Psoas muscle (tissue), 8 donors: ENCODE results near the gene SHOC1. TPM values are rescaled to one million over a fixed set of nuclear protein-coding genes. Genes with fewer than 3 reads are reported as not detected.
"Not testable (repeated sequence)": the region's sequence is repeated elsewhere in the genome, so short reads cannot be mapped to it uniquely, and the experiment has no call there.

Source experiments
- ATAC-seq, 4 donors: fragments of 200-7000 bp; cut with Tn5 transposase; one replicate each; pipeline ENCODE4 v1.9.1; 2020; ENCODE audit warnings: moderate library complexity in 3 of 4, mild to moderate bottlenecking in 2 of 4
- DNase-seq, 2 donors: peaks; one replicate each; pipeline ENCODE4 v3.0.0-alpha.2; 2020
- H3K27ac ChIP-seq: fragments of 200-600 bp; one replicate; pipeline ENCODE4 v1.8.0; 2022
- H3K27me3 ChIP-seq, 3 donors: fragments of 200-600 bp in 1 of 3; one replicate each; pipeline versions ENCODE4 v1.6.1 to v1.8.0; 2013 to 2022; ENCODE audit warnings: low read length in 2 of 3, mild to moderate bottlenecking in 2 of 3, moderate library complexity in 1 of 3; ENCODE audit not compliant: insufficient read depth in 3 of 3
- H3K36me3 ChIP-seq, 2 donors: fragments of 200-600 bp in 1 of 2; one replicate each; pipeline versions ENCODE4 v1.6.1 to v1.8.0; 2013 to 2022; ENCODE audit warnings: low read depth in 1 of 2, mild to moderate bottlenecking in 1 of 2, moderate library complexity in 1 of 2; ENCODE audit not compliant: insufficient read depth in 1 of 2
- H3K4me1 ChIP-seq: fragments of 200-600 bp; one replicate; pipeline ENCODE4 v1.8.0; 2022
- H3K4me3 ChIP-seq: fragments of 200-600 bp; one replicate; pipeline ENCODE4 v1.8.0; 2022; ENCODE audit warnings: mild to moderate bottlenecking
- H3K9me3 ChIP-seq: fragments of 200-600 bp; one replicate; pipeline ENCODE4 v1.8.0; 2022
- WGBS, 3 donors: extraction: QIAGEN DNeasy Blood & Tissue Kit; methylation state at CpG; one replicate each; pipeline versions ENCODE4 v1.1.6 to v1.1.7; 2013; 5-methylcytosine and 5-hydroxymethylcytosine counted together
- intact Hi-C, 2 donors: fragments of 100-400 bp; cut with DNase I; formaldehyde crosslinking; loops; one replicate each; pipeline versions ENCODE4 v1.11.0 to v1.14.2; 2022
- polyA plus RNA-seq, 3 donors: library from polyadenylated mRNA; stranded (reverse); fragments of 200-250 nt; gene quantifications; one replicate each; pipeline ENCODE4 v1.2.3, GENCODE V29; 2013
- total RNA-seq, 4 donors: library from RNA; stranded (reverse); fragmentation: NEBNext Ultra II Directional in 2 of 4; extraction: Animal tissue kit (Norgen Biotek cat#: 25700) in 2 of 4; gene quantifications; one replicate each; pipeline versions ENCODE4 v1.2.1 to v1.2.4, GENCODE V29; 2021 to 2023
- TF ChIP-seq, protein P1 (sequence below): fragments of 200-600 bp; IDR thresholded peaks from one replicate; pipeline ENCODE4 v1.8.0; 2022; ENCODE audit warnings: antibody characterized with exemption
- donor health status: healthy with polysubstance abuse.
- donor health status: DM: no; HTN: no; CAD: no; lungs with moderate emphysema.
- donor health status: Bipolar disorder and iron deficiency.
- donor health status: healthy.
- donor health status: DM: yes; HTN: yes; CAD: no.
- donor health status: DM: no; HTN: no; CAD: no.
- donor health status: DM: no; HTN: no; CAD: no.
- donor health status: DM: yes; HTN: yes; CAD: no.

The SHOC1 gene
- total and polyA plus RNA-seq, 7 donors, result 0.03 to 0.14 TPM; not detected in 5

- 85 to 87% (median 86%) methylated on average over 3 of the region's 3 CpGs for WGBS, 3 donors
These were observed 9.2 kb upstream of the SHOC1 start for GRCh38 chr9:111803924-111804323.

GRCh38 chr9:111799915-111800526 is 5.3 kb upstream of the SHOC1 start:
- H3K9me3 ChIP-seq, result no peaks in the 10 kb centered on the region
- H3K36me3 ChIP-seq, result no peaks in the 10 kb centered on the region
- H3K27ac ChIP-seq, result no peak overlapping the region
- H3K27me3 ChIP-seq, result no peaks in the 10 kb centered on the region
- intact Hi-C loops, result no loop called here
- 83 to 100% (median 89%) methylated on average over 1 of the region's 1 CpG for whole genome bisulfite sequencing, 3 donors
- no peak for ATAC-seq
- TF ChIP-seq, protein P1, sequence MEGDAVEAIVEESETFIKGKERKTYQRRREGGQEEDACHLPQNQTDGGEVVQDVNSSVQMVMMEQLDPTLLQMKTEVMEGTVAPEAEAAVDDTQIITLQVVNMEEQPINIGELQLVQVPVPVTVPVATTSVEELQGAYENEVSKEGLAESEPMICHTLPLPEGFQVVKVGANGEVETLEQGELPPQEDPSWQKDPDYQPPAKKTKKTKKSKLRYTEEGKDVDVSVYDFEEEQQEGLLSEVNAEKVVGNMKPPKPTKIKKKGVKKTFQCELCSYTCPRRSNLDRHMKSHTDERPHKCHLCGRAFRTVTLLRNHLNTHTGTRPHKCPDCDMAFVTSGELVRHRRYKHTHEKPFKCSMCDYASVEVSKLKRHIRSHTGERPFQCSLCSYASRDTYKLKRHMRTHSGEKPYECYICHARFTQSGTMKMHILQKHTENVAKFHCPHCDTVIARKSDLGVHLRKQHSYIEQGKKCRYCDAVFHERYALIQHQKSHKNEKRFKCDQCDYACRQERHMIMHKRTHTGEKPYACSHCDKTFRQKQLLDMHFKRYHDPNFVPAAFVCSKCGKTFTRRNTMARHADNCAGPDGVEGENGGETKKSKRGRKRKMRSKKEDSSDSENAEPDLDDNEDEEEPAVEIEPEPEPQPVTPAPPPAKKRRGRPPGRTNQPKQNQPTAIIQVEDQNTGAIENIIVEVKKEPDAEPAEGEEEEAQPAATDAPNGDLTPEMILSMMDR, result no peak
- no peaks in the 10 kb centered on the region for H3K4me1 ChIP-seq
- no peak overlapping the region for H3K4me3 ChIP-seq
- DNase-seq, result no peak

More at GRCh38 chr9:111803924-111804323, 9.2 kb upstream of the SHOC1 start:
- no peaks in the 10 kb centered on the region for H3K4me1 ChIP-seq
- ATAC-seq, result no peak
- DNase-seq, result no peak
- TF ChIP-seq, protein P1, result no peak
- no peaks in the 10 kb centered on the region for H3K27me3 ChIP-seq
- no peaks in the 10 kb centered on the region for H3K36me3 ChIP-seq
- no peak overlapping the region for H3K4me3 ChIP-seq
- H3K27ac ChIP-seq, result no peak overlapping the region
- intact Hi-C loops, result no loop called here
- no peaks in the 10 kb centered on the region for H3K9me3 ChIP-seq

DNA sequence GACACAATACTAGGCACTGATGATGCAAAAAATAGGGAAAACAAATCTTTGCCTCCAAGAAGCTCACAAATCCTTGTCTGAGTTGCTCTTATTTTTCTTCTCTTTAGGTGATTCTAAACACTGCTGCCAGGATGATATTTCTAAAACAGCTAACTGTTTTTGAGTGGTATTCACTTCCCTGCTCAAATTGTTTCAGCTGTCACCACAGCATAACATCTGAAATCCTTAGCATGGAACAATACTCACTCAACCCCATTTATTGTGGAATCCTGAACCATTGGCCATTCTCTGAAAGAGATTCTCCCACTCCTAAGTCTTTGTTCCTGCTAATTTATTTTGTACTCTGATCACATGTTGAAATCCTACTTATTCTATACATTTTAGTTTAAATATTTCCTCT is 4.8 kb upstream of the SHOC1 start:
- no peaks in the 10 kb centered on the region for H3K9me3 ChIP-seq
- H3K36me3 ChIP-seq, result no peaks in the 10 kb centered on the region
- ATAC-seq, result no peak
- H3K27me3 ChIP-seq, result no peaks in the 10 kb centered on the region
- intact Hi-C loops, result no loop called here
- H3K4me3 ChIP-seq, result no peak overlapping the region
- no peak overlapping the region for H3K27ac ChIP-seq
- DNase-seq, result no peak
- H3K4me1 ChIP-seq, result no peaks in the 10 kb centered on the region
- TF ChIP-seq, protein P1, result no peak

- Histone ChIP-seq H3K27me3 (no peaks in the 10 kb centered on the region), H3K27ac (no peak overlapping the region), H3K36me3 (no peaks in the 10 kb centered on the region), H3K9me3 (no peaks in the 10 kb centered on the region), H3K4me1 (no peaks in the 10 kb centered on the region), H3K4me3 (no peak overlapping the region)
- DNase-seq (no peak), ATAC-seq (no peak)
- TF ChIP-seq, protein P1, result no peak
- intact Hi-C loops, result no loop called here
These were observed 4.0 kb upstream of the SHOC1 start for GRCh38 chr9:111798786-111799185.

- H3K36me3 ChIP-seq, result no peaks in the 10 kb centered on the region
- no peaks in the 10 kb centered on the region for H3K27me3 ChIP-seq
- H3K4me1 ChIP-seq, result no peaks in the 10 kb centered on the region
- TF ChIP-seq, protein P1, result no peak
- H3K27ac ChIP-seq, result no peak overlapping the region
- WGBS, 3 donors, result 90 to 95% (median 93%) methylated on average over 2 of the region's 2 CpGs
- no peak for ATAC-seq
- intact Hi-C loops, result no loop called here
- H3K4me3 ChIP-seq, result no peak overlapping the region
- DNase-seq, result no peak
- H3K9me3 ChIP-seq, result no peaks in the 10 kb centered on the region
These were observed 761 bp upstream of the SHOC1 start for GRCh38 chr9:111795557-111795839.

DNA sequence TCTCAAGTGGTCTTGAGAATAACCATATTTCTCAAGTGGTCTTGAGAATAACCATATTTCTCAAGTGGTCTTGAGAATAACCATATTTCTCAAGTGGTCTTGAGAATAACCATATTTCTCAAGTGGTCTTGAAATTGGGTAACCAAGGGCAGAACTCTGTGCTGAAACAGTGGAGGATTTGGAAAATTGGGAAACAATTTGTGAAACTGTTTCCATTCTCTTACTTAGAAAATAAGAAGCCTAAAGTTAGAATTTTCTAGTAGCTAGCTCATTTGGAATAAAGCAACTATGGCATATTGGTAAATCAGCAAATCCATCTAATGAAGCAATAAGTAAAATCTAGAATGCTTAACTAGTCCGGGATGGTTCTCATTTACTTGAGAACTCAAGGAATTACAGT is 2.9 kb downstream of the SHOC1 start:
- intact Hi-C loops, H3K27me3 ChIP-seq: not testable (repeated sequence)

More for the DNA sequence above, 2.9 kb downstream of the SHOC1 start:
- ATAC-seq, H3K27ac ChIP-seq, DNase-seq, H3K4me1 ChIP-seq, H3K36me3 ChIP-seq, H3K9me3 ChIP-seq, H3K4me3 ChIP-seq: not testable (repeated sequence)
- WGBS, 3 donors, result 90 to 100% (median 96%) methylated on average over 1 of the region's 1 CpG
